ENCODE measurements around the gene XYLT1. TPM values are rescaled to one million over a fixed set of nuclear protein-coding genes. Genes with fewer than 3 reads are reported as not detected.

The XYLT1 gene
- total RNA-seq, 2 donors from 2014 or later = 26.4 to 41.9 TPM

GRCh38 chr16:17474572-17474971 lies 3.8 kb upstream of the XYLT1 start:
- peak overlapping the region; percentile 5 to 73 for H3K27ac Mint-ChIP-seq
- peaks cover 30 to 35% of the 10 kb centered on the region in 2 donors for H3K4me1 Mint-ChIP-seq (ENCODE audit: low read depth in 2 of 2)
- H3K27me3 Mint-ChIP-seq = peaks cover 0 to 7% of the 10 kb centered on the region in 2 donors
- ATAC-seq (no peak), DNase-seq (ENCODE audit: low spot score) (no peak)
- no peaks in the 10 kb centered on the region for H3K9me3 Mint-ChIP-seq
- peak overlapping the region; percentile 62 for H3K4me3 Mint-ChIP-seq
- H3K36me3 Mint-ChIP-seq = peaks cover 3% of the 10 kb centered on the region

- no peak for ATAC-seq
- peak overlapping the region; percentile 5 to 73 for H3K27ac Mint-ChIP-seq
- H3K27me3 Mint-ChIP-seq = peaks cover 0 to 7% of the 10 kb centered on the region in 2 donors
- peaks cover 7% of the 10 kb centered on the region for H3K36me3 Mint-ChIP-seq
- H3K9me3 Mint-ChIP-seq = no peaks in the 10 kb centered on the region
- H3K4me3 Mint-ChIP-seq = peak overlapping the region; percentile 62
- no peak for DNase-seq (ENCODE audit: low spot score)
- H3K4me1 Mint-ChIP-seq (ENCODE audit: low read depth in 2 of 2) = peaks cover 35 to 41% of the 10 kb centered on the region in 2 donors
Measured at GRCh38 chr16:17474037-17474436, 3.3 kb upstream of the XYLT1 start.

- H3K36me3 Mint-ChIP-seq = peaks cover 7% of the 10 kb centered on the region
- peaks cover 0 to 4% of the 10 kb centered on the region in 2 donors for H3K27me3 Mint-ChIP-seq
- peaks cover 55 to 60% of the 10 kb centered on the region in 2 donors for H3K4me1 Mint-ChIP-seq (ENCODE audit: low read depth in 2 of 2)
- no peaks in the 10 kb centered on the region for H3K9me3 Mint-ChIP-seq
- H3K27ac Mint-ChIP-seq = peak overlapping the region; percentile 25 to 74
- no peak for ATAC-seq
- peak overlapping the region; percentile 76 for H3K4me3 Mint-ChIP-seq
- no peak for DNase-seq (ENCODE audit: low spot score)
Measured at GRCh38 chr16:17471719-17472461, 1.1 kb upstream of the XYLT1 start.

GRCh38 chr16:17470182-17470907 lies 415 bp downstream of the XYLT1 start:
- Mint-ChIP-seq H3K4me3 (peak overlapping the region; percentile 93), H3K4me1 (ENCODE audit: low read depth in 2 of 2) (peaks cover 61 to 62% of the 10 kb centered on the region in 2 donors), H3K36me3 (peaks cover 7% of the 10 kb centered on the region), H3K9me3 (no peaks in the 10 kb centered on the region), H3K27me3 (no peaks in the 10 kb centered on the region), H3K27ac (peak overlapping the region; percentile 66 to 71)
- ATAC-seq (peak; percentile 46 to 56), DNase-seq (ENCODE audit: low spot score) (no peak)

DNA sequence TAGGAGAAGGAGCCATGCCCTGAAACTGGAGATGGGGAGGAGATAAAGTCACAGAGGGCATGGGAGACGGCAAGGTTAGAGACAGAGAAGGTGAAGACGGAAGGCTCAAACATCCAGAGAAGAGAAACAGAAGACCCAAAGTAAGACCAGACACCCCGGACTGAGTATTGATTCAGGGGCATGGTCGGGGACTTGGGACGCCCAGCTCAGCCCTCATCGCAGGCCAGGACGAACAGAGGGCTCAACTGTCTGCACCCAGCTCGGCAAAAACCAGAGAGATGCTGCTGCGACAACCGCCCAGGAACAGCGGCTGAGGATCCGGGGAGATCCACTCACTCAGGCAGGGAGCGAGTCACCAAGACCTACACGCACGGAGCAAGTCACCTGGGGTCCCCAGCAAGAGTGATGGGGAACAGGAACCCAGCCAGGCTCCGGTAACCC lies 999 bp downstream of the XYLT1 start:
- Mint-ChIP-seq H3K4me3 (peak overlapping the region; percentile 93), H3K36me3 (peaks cover 7% of the 10 kb centered on the region), H3K27me3 (no peaks in the 10 kb centered on the region), H3K27ac (peak overlapping the region; percentile 66 to 71), H3K4me1 (ENCODE audit: low read depth in 2 of 2) (peaks cover 58 to 60% of the 10 kb centered on the region in 2 donors), H3K9me3 (no peaks in the 10 kb centered on the region)
- ATAC-seq = peak; percentile 52 to 65
- DNase-seq (ENCODE audit: low spot score) = no peak

DNA sequence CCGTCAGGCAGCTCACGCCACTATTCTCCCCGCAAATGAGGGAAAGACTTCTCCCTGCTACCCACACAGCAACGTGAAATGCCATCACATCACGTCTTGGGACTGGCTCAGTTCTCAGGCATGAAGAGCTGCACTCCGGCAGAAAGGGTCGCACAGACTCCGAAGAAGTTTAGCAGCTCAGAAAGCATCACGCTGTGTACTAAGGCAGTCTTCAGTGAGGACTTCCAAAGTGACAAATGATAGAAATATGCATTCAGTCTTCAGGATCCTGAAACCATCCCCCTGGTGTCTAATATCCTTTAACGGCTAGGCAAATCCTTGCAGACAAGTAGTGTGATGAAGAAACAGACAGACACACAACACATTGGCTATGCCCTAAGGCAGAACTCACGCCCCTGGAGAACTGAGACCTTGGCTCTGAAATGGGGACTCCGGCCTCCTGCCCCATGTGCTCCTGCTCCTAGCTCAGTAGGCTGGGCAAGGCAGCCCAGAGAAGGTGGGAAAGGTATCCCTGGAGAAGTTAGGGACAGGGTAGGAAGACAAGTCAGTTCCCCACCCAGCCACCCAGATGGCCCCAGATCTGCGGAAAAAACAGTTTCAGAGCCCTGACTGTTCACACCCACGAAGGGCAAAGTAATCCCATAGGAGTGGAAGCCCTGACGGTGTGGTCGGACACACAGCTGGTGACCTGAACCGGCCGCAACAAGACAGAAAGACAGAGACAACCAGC lies 1.6 kb downstream of the XYLT1 start:
- ATAC-seq (peak in 1 of 2 donors; percentile 29), DNase-seq (ENCODE audit: low spot score) (no peak)
- Mint-ChIP-seq H3K36me3 (peaks cover 7% of the 10 kb centered on the region), H3K4me1 (ENCODE audit: low read depth in 2 of 2) (peaks cover 52 to 54% of the 10 kb centered on the region in 2 donors), H3K4me3 (peak overlapping the region; percentile 93), H3K9me3 (no peaks in the 10 kb centered on the region), H3K27ac (peak overlapping the region; percentile 66 to 71), H3K27me3 (no peaks in the 10 kb centered on the region)

DNA sequence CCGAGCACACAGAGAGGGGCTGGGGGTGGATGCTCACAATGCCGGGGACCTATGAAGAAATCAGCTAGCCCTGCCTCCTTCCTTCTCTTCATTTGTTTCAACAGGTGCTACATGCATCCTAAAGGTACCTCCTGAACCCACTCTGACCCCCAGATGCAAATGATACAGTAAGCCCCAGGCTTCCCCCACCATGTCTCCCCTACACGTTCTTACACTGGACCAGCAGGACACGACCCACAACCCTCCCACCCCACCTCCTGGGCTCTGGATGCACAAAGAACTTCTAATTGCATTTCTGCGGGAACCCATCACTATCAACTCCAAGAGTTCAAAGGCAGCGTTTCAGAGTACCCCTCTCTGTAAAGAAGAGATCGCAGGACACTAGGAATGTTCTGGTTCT lies 2.1 kb downstream of the XYLT1 start:
- peak overlapping the region in 1 of 2 donors; percentile 71 for H3K27ac Mint-ChIP-seq
- H3K36me3 Mint-ChIP-seq = peaks cover 11% of the 10 kb centered on the region
- H3K9me3 Mint-ChIP-seq = no peaks in the 10 kb centered on the region
- H3K4me3 Mint-ChIP-seq = peak overlapping the region; percentile 93
- no peaks in the 10 kb centered on the region for H3K27me3 Mint-ChIP-seq
- H3K4me1 Mint-ChIP-seq (ENCODE audit: low read depth in 2 of 2) = peaks cover 52 to 53% of the 10 kb centered on the region in 2 donors
- ATAC-seq = no peak
- no peak for DNase-seq (ENCODE audit: low spot score)

- no peaks in the 10 kb centered on the region for H3K27me3 Mint-ChIP-seq
- H3K4me3 Mint-ChIP-seq = peak overlapping the region; percentile 93
- ATAC-seq (peak in 1 of 2 donors; percentile 58), DNase-seq (ENCODE audit: low spot score) (no peak)
- H3K9me3 Mint-ChIP-seq = no peaks in the 10 kb centered on the region
- H3K4me1 Mint-ChIP-seq (ENCODE audit: low read depth in 2 of 2) = peaks cover 54% of the 10 kb centered on the region in 2 donors
- H3K27ac Mint-ChIP-seq = peak overlapping the region in 1 of 2 donors; percentile 71
- H3K36me3 Mint-ChIP-seq = peaks cover 13% of the 10 kb centered on the region
Measured at GRCh38 chr16:17467923-17468540, 2.7 kb downstream of the XYLT1 start.

GRCh38 chr16:17466876-17467275 lies 3.9 kb downstream of the XYLT1 start:
- Mint-ChIP-seq H3K4me3 (no peak overlapping the region), H3K27ac (peak overlapping the region in 1 of 2 donors; percentile 40), H3K27me3 (no peaks in the 10 kb centered on the region), H3K9me3 (no peaks in the 10 kb centered on the region), H3K36me3 (peaks cover 13% of the 10 kb centered on the region), H3K4me1 (ENCODE audit: low read depth in 2 of 2) (peaks cover 65% of the 10 kb centered on the region in 2 donors)
- no peak for ATAC-seq
- DNase-seq (ENCODE audit: low spot score) = no peak

DNA sequence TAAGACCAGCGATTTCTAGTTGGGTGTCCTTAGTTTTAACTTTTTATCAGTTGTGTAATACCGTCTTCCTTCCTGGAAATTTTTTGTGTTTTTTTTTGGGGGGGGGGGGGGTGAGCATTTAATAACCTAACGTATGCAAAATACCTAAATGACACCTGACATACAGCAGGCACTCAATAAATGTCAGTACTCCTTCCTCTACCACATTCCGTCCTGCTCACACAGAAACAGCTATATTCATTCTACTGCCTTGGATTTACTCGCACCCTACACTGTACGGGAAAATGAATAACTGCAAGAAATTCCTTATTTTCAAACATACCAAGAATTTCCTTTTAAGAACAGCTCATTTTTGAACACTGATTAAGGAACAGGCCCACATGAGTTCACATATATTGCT lies 5.3 kb downstream of the XYLT1 start:
- peaks cover 70 to 78% of the 10 kb centered on the region in 2 donors for H3K4me1 Mint-ChIP-seq (ENCODE audit: low read depth in 2 of 2)
- H3K9me3 Mint-ChIP-seq = no peaks in the 10 kb centered on the region
- H3K27me3 Mint-ChIP-seq = no peaks in the 10 kb centered on the region
- no peak overlapping the region for H3K4me3 Mint-ChIP-seq
- DNase-seq (ENCODE audit: low spot score) (no peak), ATAC-seq (no peak)
- H3K36me3 Mint-ChIP-seq = peaks cover 13% of the 10 kb centered on the region
- H3K27ac Mint-ChIP-seq = peak overlapping the region in 1 of 2 donors; percentile 24

DNA sequence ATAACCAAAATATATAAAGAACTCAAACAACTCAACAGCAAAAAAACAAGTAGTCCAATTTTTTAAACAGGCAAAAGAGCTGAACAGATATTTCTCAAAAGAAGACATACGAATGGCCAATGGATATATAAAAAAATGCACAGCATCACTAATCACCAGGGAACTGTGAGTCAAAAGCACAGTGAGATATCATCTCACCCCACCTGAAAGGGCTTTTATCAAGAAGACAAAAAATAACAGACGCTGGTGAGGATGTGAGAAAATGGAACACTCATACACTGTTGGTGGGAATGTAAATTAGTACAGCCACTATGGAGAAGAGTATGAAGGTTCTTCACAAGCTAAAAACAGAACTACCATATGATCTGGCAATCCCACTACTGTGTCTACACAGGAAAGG lies 7.4 kb downstream of the XYLT1 start:
- H3K4me3 Mint-ChIP-seq = peak overlapping the region; percentile 70
- no peak for ATAC-seq
- peak overlapping the region; percentile 71 to 73 for H3K27ac Mint-ChIP-seq
- peaks cover 59 to 68% of the 10 kb centered on the region in 2 donors for H3K4me1 Mint-ChIP-seq (ENCODE audit: low read depth in 2 of 2)
- no peaks in the 10 kb centered on the region for H3K27me3 Mint-ChIP-seq
- H3K9me3 Mint-ChIP-seq = no peaks in the 10 kb centered on the region
- DNase-seq (ENCODE audit: low spot score) = no peak
- H3K36me3 Mint-ChIP-seq = peaks cover 6% of the 10 kb centered on the region

GRCh38 chr16:17461951-17462729 lies 8.6 kb downstream of the XYLT1 start:
- H3K4me3 Mint-ChIP-seq = peak overlapping the region; percentile 70
- H3K4me1 Mint-ChIP-seq (ENCODE audit: low read depth in 2 of 2) = peaks cover 51 to 56% of the 10 kb centered on the region in 2 donors
- ATAC-seq = peak; percentile 66 to 76
- H3K36me3 Mint-ChIP-seq = peaks cover 6% of the 10 kb centered on the region
- DNase-seq (ENCODE audit: low spot score) = no peak
- H3K27ac Mint-ChIP-seq = peak overlapping the region; percentile 71 to 73
- H3K9me3 Mint-ChIP-seq = no peaks in the 10 kb centered on the region
- no peaks in the 10 kb centered on the region for H3K27me3 Mint-ChIP-seq

All from natural killer cell treated with Interleukin-12 subunit alpha and Interleukin-12 subunit beta and Interleukin-15 and Interleukin-18, amount 100 ng/mL, for 72 hours (primary cell).